GM19193 (cell line): ENCODE results near the gene EFHC2.

Experiments used
- POLR2A ChIP-seq: IDR thresholded peaks from 4 replicates; pipeline ENCODE4 v1.6.1; 2011; ENCODE audit not compliant: insufficient read depth, insufficient read length; ENCODE audit errors: extremely low read depth

EFHC2 gene

GRCh38 chrX:44144177-44144945 lies 199.1 kb downstream of the EFHC2 start:
- TF ChIP-seq POLR2A, result no peak

GRCh38 chrX:44143061-44143602 lies 200.3 kb downstream of the EFHC2 start:
- no peak for TF ChIP-seq POLR2A

- no peak for TF ChIP-seq POLR2A
Measured at GRCh38 chrX:44130189-44130588, 213.3 kb downstream of the EFHC2 start.

- TF ChIP-seq POLR2A, result no peak
Measured at GRCh38 chrX:44113337-44113736, 230.1 kb downstream of the EFHC2 start.

- no peak for TF ChIP-seq POLR2A
Measured at GRCh38 chrX:44106864-44107263, 236.6 kb downstream of the EFHC2 start.

GRCh38 chrX:44105228-44105913 lies 238.1 kb downstream of the EFHC2 start:
- no peak for TF ChIP-seq POLR2A

GRCh38 chrX:44104699-44105098 lies 238.8 kb downstream of the EFHC2 start:
- no peak for TF ChIP-seq POLR2A

- TF ChIP-seq POLR2A, result no peak
Measured at GRCh38 chrX:44101281-44101680, 242.2 kb downstream of the EFHC2 start.

GRCh38 chrX:44099366-44099765 lies 244.1 kb downstream of the EFHC2 start:
- no peak for TF ChIP-seq POLR2A
